AG04450 (cell line): ENCODE results near the gene CCDC127. TPM values are rescaled to one million over a fixed set of nuclear protein-coding genes. Genes with fewer than 3 reads are reported as not detected.

Source experiments
- CTCF ChIA-PET: fragments of 300-600, 350-600 bp; formaldehyde crosslinking; extraction: SDS; loops from one replicate; lab custom pipeline; 2022; ENCODE audit warnings: antibody characterized with exemption, inconsistent platforms; lab: Charles Lee
- POLR2A ChIA-PET: fragments of 350-600 bp; formaldehyde crosslinking; extraction: SDS; loops from one replicate; lab custom pipeline; 2021; ENCODE audit warnings: antibody characterized with exemption, inconsistent platforms; lab: Yijun Ruan, JAX
- DNase-seq: peaks from one replicate; pipeline ENCODE4 v3.0.0-alpha.2; 2011; ENCODE audit warnings: low read depth, low spot score
- H3K27ac ChIP-seq: one replicate; pipeline ENCODE4 v1.5.1; 2012; ENCODE audit warnings: low read depth, low read length, control low read depth
- H3K27me3 ChIP-seq: one replicate; pipeline ENCODE4 v1.6.0; 2012; ENCODE audit warnings: low read length; ENCODE audit not compliant: control insufficient read depth, insufficient read depth
- H3K4me3 ChIP-seq: 2 replicates; pipeline ENCODE4 v1.5.1; 2011; ENCODE audit warnings: mild to moderate bottlenecking, low read depth, low read length, control low read depth
- H3K9me3 ChIP-seq: 2 replicates; pipeline ENCODE4 v1.5.1; 2012; ENCODE audit warnings: low read length; ENCODE audit not compliant: control insufficient read depth, insufficient read depth
- polyA plus RNA-seq: library from polyadenylated mRNA; depleted of rRNA; stranded (reverse); fragments of >200 nt; gene quantifications from 2 replicates; pipeline ENCODE4 v1.2.3, GENCODE V29; 2011
- TF ChIP-seq, protein P1 (sequence below): IDR thresholded peaks from 2 replicates; pipeline ENCODE4 v1.5.1; 2011; ENCODE audit warnings: low read depth, low read length, control low read depth, inconsistent platforms

Gene CCDC127
- polyA plus RNA-seq, 1 experiment: 6.6 TPM

DNA sequence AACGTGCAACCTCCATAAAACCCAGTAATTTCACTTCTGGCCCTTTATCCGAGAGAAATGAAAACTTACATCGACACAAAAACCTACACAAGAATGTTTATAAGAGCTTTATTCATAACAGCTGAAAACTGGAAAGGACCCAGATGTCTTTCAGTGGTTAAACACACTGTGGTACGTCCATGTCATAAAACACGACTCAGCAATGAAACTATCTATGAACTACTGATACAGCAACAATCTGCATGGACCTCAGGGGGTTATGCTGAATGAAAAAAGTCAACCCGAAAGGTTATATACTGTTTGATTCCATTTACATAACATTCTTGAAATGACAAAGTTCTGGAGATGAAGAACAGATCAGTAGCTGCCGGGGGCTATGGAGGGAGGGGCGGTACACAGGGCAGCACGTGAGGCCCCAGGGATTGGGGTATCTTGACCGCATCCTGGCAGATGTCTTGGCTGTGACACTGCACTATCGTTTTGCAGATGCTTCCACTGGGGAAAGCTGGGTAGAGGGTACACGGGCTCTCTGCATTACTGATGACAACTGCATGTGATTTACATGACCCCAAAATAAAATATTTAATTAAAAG, 4.1 kb downstream of the CCDC127 start:
- DNase-seq: no peak
- Histone ChIP-seq H3K4me3 (no peak overlapping the region), H3K27me3 (no peaks in the 10 kb centered on the region), H3K27ac (no peak overlapping the region), H3K9me3 (peaks cover 3% of the 10 kb centered on the region; the same call in 1 of the 2 replicates)
- TF ChIP-seq, protein P1, sequence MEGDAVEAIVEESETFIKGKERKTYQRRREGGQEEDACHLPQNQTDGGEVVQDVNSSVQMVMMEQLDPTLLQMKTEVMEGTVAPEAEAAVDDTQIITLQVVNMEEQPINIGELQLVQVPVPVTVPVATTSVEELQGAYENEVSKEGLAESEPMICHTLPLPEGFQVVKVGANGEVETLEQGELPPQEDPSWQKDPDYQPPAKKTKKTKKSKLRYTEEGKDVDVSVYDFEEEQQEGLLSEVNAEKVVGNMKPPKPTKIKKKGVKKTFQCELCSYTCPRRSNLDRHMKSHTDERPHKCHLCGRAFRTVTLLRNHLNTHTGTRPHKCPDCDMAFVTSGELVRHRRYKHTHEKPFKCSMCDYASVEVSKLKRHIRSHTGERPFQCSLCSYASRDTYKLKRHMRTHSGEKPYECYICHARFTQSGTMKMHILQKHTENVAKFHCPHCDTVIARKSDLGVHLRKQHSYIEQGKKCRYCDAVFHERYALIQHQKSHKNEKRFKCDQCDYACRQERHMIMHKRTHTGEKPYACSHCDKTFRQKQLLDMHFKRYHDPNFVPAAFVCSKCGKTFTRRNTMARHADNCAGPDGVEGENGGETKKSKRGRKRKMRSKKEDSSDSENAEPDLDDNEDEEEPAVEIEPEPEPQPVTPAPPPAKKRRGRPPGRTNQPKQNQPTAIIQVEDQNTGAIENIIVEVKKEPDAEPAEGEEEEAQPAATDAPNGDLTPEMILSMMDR: no peak
- POLR2A ChIA-PET: interaction anchor here (0.6 kb wide), 1 partner anchor 68 kb away, joined by 4 read pairs; no protein-coding TSS in a partner anchor
- CTCF ChIA-PET: interaction anchor here (1.1 kb wide), 1 partner anchor 15 kb away, joined by 3 read pairs; no protein-coding TSS in a partner anchor

DNA sequence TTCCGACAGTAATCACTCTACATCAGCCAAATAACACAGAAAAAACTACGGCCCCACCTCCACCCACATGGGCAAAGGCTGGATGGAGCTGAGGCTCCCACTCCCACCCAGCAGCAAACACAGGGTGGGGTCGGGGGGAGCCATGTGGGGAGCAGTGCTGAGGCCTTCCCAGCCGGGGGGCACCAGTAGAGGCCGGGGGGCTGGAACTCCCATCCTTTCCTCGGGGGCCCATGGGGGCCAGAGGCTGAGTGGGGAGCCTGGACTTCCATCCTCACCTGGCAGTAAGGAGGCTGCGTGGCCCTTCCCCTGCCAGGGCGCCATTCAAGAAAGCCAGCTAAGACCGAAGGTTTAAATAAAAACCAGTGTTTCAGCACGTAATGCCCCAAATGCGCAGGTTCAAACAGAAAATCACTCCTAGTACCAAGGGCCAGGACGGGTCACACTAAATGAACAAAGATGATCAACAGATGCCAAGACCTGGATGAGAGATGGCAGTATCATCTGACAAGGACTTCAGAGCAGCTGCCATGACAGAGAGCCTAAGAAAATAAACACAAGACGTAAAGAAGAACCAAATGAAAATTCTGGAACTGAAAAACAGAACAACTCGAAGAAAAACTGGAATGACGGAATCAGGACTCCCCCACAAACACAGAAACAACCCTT, 9.4 kb downstream of the CCDC127 start:
- H3K4me3 ChIP-seq: no peak overlapping the region
- H3K9me3 ChIP-seq: peaks cover 4% of the 10 kb centered on the region; the same call in 1 of the 2 replicates
- DNase-seq: no peak
- TF ChIP-seq, protein P1: no peak
- no peak overlapping the region for H3K27ac ChIP-seq
- ChIA-PET CTCF (no interaction called here), POLR2A (no interaction called here)
- H3K27me3 ChIP-seq: no peaks in the 10 kb centered on the region

DNA sequence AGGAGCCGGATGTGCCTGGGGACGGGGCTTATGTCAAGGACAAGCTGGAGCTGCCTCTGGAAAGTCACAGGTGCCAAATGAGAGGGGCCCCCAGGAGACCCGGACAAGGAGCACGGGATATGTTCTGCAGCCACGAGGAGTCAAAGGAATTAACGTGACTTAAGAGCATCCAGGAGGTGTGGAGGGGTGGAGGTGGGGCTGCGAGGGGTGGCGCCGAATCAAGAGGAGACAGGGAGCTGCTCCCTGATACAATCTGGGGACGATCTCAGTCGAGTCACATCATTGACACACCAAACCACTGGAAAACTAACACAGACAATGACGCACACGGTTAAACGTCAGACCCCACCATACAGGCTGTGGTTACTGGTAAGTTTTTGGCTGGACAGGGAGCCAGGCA, 10.4 kb downstream of the CCDC127 start:
- H3K4me3 ChIP-seq: no peak overlapping the region
- H3K27ac ChIP-seq: no peak overlapping the region
- ChIA-PET CTCF (interaction anchor here (0.9 kb wide), 1 partner anchor 19 kb away, joined by 3 read pairs; no protein-coding TSS in a partner anchor), POLR2A (interaction anchor here (0.7 kb wide), 1 partner anchor 10 kb away, joined by 5 read pairs; the partner anchor contains the start of genes CCDC127 and SDHA)
- H3K27me3 ChIP-seq: no peaks in the 10 kb centered on the region
- TF ChIP-seq, protein P1: no peak
- DNase-seq: no peak
- H3K9me3 ChIP-seq: peaks cover 2% of the 10 kb centered on the region; the same call in 1 of the 2 replicates

DNA sequence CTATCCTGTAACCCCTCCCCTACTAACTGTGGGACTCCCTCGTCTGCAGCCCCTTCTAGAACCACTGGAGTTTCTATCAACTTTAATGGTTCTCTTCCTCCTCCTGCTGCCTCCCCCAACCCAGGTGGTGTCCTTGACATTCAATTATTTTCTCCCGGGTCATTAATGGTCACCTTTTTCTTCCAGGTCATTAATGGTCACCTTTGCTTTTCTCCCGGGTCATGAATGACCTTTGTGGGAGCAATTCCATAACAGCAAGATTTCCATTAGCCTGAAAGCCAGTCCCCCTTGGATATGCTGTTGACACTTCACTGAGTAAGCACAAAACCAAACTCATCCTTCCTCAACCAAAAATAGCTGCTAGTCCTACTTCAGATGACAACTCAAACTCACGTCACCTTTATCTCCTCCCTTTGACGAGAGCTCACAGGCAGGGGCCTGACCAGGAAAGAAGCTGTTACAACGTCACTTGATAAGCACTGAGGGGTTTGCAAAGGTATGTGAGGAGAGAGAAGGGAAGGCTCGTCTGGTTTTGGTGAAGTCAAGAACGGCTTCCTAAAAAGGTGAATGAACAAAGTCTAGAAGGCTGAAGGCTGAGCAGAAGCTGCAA, 10.9 kb downstream of the CCDC127 start:
- H3K9me3 ChIP-seq: peaks cover 2% of the 10 kb centered on the region; the same call in 1 of the 2 replicates
- H3K4me3 ChIP-seq: no peak overlapping the region
- no peak for DNase-seq
- H3K27me3 ChIP-seq: no peaks in the 10 kb centered on the region
- H3K27ac ChIP-seq: no peak overlapping the region
- ChIA-PET POLR2A (interaction anchor here (0.7 kb wide), 1 partner anchor 11 kb away, joined by 5 read pairs; the partner anchor contains the start of genes CCDC127 and SDHA), CTCF (interaction anchor here (0.9 kb wide), 1 partner anchor 18 kb away, joined by 3 read pairs; no protein-coding TSS in a partner anchor)
- TF ChIP-seq, protein P1: no peak
